ENCODE results near the gene ARHGEF28. TPM values are rescaled to one million over a fixed set of nuclear protein-coding genes. Genes with fewer than 3 reads are reported as not detected.

Gene ARHGEF28
- total RNA-seq, 2 donors from 2014 or later, result 0.05 TPM; not detected in 1

GRCh38 chr5:73739650-73740049 lies 113.7 kb downstream of the ARHGEF28 start:
- no peaks in the 10 kb centered on the region for H3K9me3 Mint-ChIP-seq
- DNase-seq (ENCODE audit: low spot score in 2 of 2), result no peak
- H3K27ac Mint-ChIP-seq, result no peak overlapping the region
- no peaks in the 10 kb centered on the region for H3K36me3 Mint-ChIP-seq
- no peak for ATAC-seq

GRCh38 chr5:73740274-73740790 lies 114.3 kb downstream of the ARHGEF28 start:
- DNase-seq (ENCODE audit: low spot score in 2 of 2) (no peak), ATAC-seq (no peak)
- Mint-ChIP-seq H3K9me3 (no peaks in the 10 kb centered on the region), H3K27ac (no peak overlapping the region), H3K36me3 (no peaks in the 10 kb centered on the region)

- Mint-ChIP-seq H3K27ac (no peak overlapping the region), H3K36me3 (no peaks in the 10 kb centered on the region), H3K9me3 (peaks cover 0 to 4% of the 10 kb centered on the region in 2 donors)
- DNase-seq (ENCODE audit: low spot score in 2 of 2) (no peak), ATAC-seq (no peak)
Measured at GRCh38 chr5:73743161-73743560, 117.2 kb downstream of the ARHGEF28 start.

- DNase-seq (ENCODE audit: low spot score in 2 of 2) (no peak), ATAC-seq (no peak)
- Mint-ChIP-seq H3K36me3 (no peaks in the 10 kb centered on the region), H3K9me3 (peaks cover 0 to 4% of the 10 kb centered on the region in 2 donors), H3K27ac (no peak overlapping the region)
Measured at GRCh38 chr5:73745836-73746235, 119.8 kb downstream of the ARHGEF28 start.

GRCh38 chr5:73746608-73747007 lies 120.6 kb downstream of the ARHGEF28 start:
- Mint-ChIP-seq H3K36me3 (no peaks in the 10 kb centered on the region), H3K9me3 (peaks cover 0 to 4% of the 10 kb centered on the region in 2 donors)
- no peak for DNase-seq (ENCODE audit: low spot score in 2 of 2)

GRCh38 chr5:73747696-73748380 lies 121.8 kb downstream of the ARHGEF28 start:
- H3K36me3 Mint-ChIP-seq, result no peaks in the 10 kb centered on the region
- ATAC-seq (no peak), DNase-seq (ENCODE audit: low spot score in 2 of 2) (no peak)
- peaks cover 0 to 4% of the 10 kb centered on the region in 2 donors for H3K9me3 Mint-ChIP-seq
- H3K27ac Mint-ChIP-seq, result no peak overlapping the region

More at GRCh38 chr5:73746608-73747007, 120.6 kb downstream of the ARHGEF28 start:
- no peak overlapping the region for H3K27ac Mint-ChIP-seq
- ATAC-seq, result no peak

- ATAC-seq (no peak), DNase-seq (ENCODE audit: low spot score in 2 of 2) (no peak)
- Mint-ChIP-seq H3K27ac (no peak overlapping the region), H3K36me3 (no peaks in the 10 kb centered on the region), H3K9me3 (peaks cover 0 to 4% of the 10 kb centered on the region in 2 donors)
Measured at GRCh38 chr5:73748510-73749400, 122.8 kb downstream of the ARHGEF28 start.

GRCh38 chr5:73749485-73750270 lies 123.7 kb downstream of the ARHGEF28 start:
- Mint-ChIP-seq H3K9me3 (peaks cover 0 to 4% of the 10 kb centered on the region in 2 donors), H3K27ac (no peak overlapping the region)
- no peak for DNase-seq (ENCODE audit: low spot score in 2 of 2)

GRCh38 chr5:73751254-73751914 lies 125.4 kb downstream of the ARHGEF28 start:
- Mint-ChIP-seq H3K9me3 (peaks cover 0 to 4% of the 10 kb centered on the region in 2 donors), H3K27ac (no peak overlapping the region), H3K36me3 (no peaks in the 10 kb centered on the region)
- DNase-seq (ENCODE audit: low spot score in 2 of 2) (no peak), ATAC-seq (no peak)

More at GRCh38 chr5:73749485-73750270, 123.7 kb downstream of the ARHGEF28 start:
- no peaks in the 10 kb centered on the region for H3K36me3 Mint-ChIP-seq
- no peak for ATAC-seq

- no peak for DNase-seq (ENCODE audit: low spot score in 2 of 2)
- ATAC-seq, result no peak
- H3K9me3 Mint-ChIP-seq, result no peaks in the 10 kb centered on the region
- no peak overlapping the region for H3K27ac Mint-ChIP-seq
- H3K36me3 Mint-ChIP-seq, result no peaks in the 10 kb centered on the region
Measured at GRCh38 chr5:73754254-73754653, 128.3 kb downstream of the ARHGEF28 start.

GRCh38 chr5:73757416-73757815 lies 131.4 kb downstream of the ARHGEF28 start:
- H3K27ac Mint-ChIP-seq, result no peak overlapping the region
- no peak for DNase-seq (ENCODE audit: low spot score in 2 of 2)
- ATAC-seq, result no peak
- H3K9me3 Mint-ChIP-seq, result no peaks in the 10 kb centered on the region
- H3K36me3 Mint-ChIP-seq, result no peaks in the 10 kb centered on the region

- H3K27ac Mint-ChIP-seq, result no peak overlapping the region
- no peak for ATAC-seq
Measured at GRCh38 chr5:73759771-73760170, 133.8 kb downstream of the ARHGEF28 start.

GRCh38 chr5:73763300-73764032 lies 137.5 kb downstream of the ARHGEF28 start:
- Mint-ChIP-seq H3K27ac (no peak overlapping the region), H3K9me3 (peaks cover 8 to 15% of the 10 kb centered on the region in 2 donors), H3K36me3 (peaks cover 0 to 8% of the 10 kb centered on the region in 2 donors)
- no peak for DNase-seq (ENCODE audit: low spot score in 2 of 2)
- no peak for ATAC-seq

More at GRCh38 chr5:73759771-73760170, 133.8 kb downstream of the ARHGEF28 start:
- DNase-seq (ENCODE audit: low spot score in 2 of 2), result no peak
- Mint-ChIP-seq H3K36me3 (no peaks in the 10 kb centered on the region), H3K9me3 (no peaks in the 10 kb centered on the region)

- no peak for ATAC-seq
- no peak overlapping the region for H3K27ac Mint-ChIP-seq
- peaks cover 0 to 8% of the 10 kb centered on the region in 2 donors for H3K36me3 Mint-ChIP-seq
- no peak for DNase-seq (ENCODE audit: low spot score in 2 of 2)
- peaks cover 8 to 15% of the 10 kb centered on the region in 2 donors for H3K9me3 Mint-ChIP-seq
Measured at GRCh38 chr5:73764586-73764985, 138.6 kb downstream of the ARHGEF28 start.

GRCh38 chr5:73764996-73765395 lies 139.0 kb downstream of the ARHGEF28 start:
- DNase-seq (ENCODE audit: low spot score in 2 of 2), result no peak
- Mint-ChIP-seq H3K27ac (no peak overlapping the region), H3K36me3 (peaks cover 0 to 8% of the 10 kb centered on the region in 2 donors), H3K9me3 (peaks cover 8 to 15% of the 10 kb centered on the region in 2 donors)
- ATAC-seq, result no peak
